Osteoblast (primary cell): Measurements from ENCODE around the gene TMEM94. TPM values are rescaled to one million over a fixed set of nuclear protein-coding genes. Genes with fewer than 3 reads are reported as not detected.

ENCODE experiments used
- DNase-seq: peaks from one replicate; pipeline ENCODE4 v3.0.0; 2011; ENCODE audit warnings: low spot score, mixed read lengths; ENCODE audit not compliant: insufficient read length; ENCODE audit errors: missing footprints
- H2AFZ ChIP-seq: 2 replicates; pipeline ENCODE4 v1.6.0; 2011; ENCODE audit warnings: mild to moderate bottlenecking, low read length
- H3K27ac ChIP-seq: 2 replicates; pipeline ENCODE4 v1.5.1; 2011; ENCODE audit warnings: mild to moderate bottlenecking, low read depth, low read length, moderate library complexity
- H3K27me3 ChIP-seq: 2 replicates; pipeline ENCODE4 v1.6.0; 2012; ENCODE audit warnings: mild to moderate bottlenecking, control low read depth, inconsistent platforms, low read length, moderate library complexity; ENCODE audit not compliant: insufficient read depth
- H3K36me3 ChIP-seq: 2 replicates; pipeline ENCODE4 v1.5.1; 2011; ENCODE audit warnings: mild to moderate bottlenecking, low read length, control low read depth, moderate library complexity; ENCODE audit not compliant: insufficient read depth
- H3K4me1 ChIP-seq: 2 replicates; pipeline ENCODE4 v1.5.1; 2011; ENCODE audit warnings: mild to moderate bottlenecking, low read length, control low read depth, moderate library complexity; ENCODE audit not compliant: insufficient read depth
- H3K4me2 ChIP-seq: 2 replicates; pipeline ENCODE4 v1.6.0; 2011; ENCODE audit warnings: mild to moderate bottlenecking, low read length; ENCODE audit not compliant: insufficient read depth
- H3K4me3 ChIP-seq: fragments of 200-600 bp; sonication (generic); 3 replicates; pipeline ENCODE4 v1.5.1; 2012; ENCODE audit warnings: mild to moderate bottlenecking, low read length, inconsistent platforms; ENCODE audit not compliant: insufficient read depth
- H3K79me2 ChIP-seq: 2 replicates; pipeline ENCODE4 v1.6.0; 2012; ENCODE audit warnings: mild to moderate bottlenecking, low read length, control low read depth, inconsistent platforms; ENCODE audit not compliant: insufficient read depth
- H3K9me3 ChIP-seq: 2 replicates; pipeline ENCODE4 v1.5.1; 2011; ENCODE audit warnings: low read depth, low read length, control low read depth
- H4K20me1 ChIP-seq: 2 replicates; pipeline ENCODE4 v1.6.0; 2012; ENCODE audit warnings: mild to moderate bottlenecking, low read length, control low read depth; ENCODE audit not compliant: insufficient read depth
- small RNA-seq: library from RNA; depleted of rRNA; stranded (forward); fragments of <200 nt; gene quantifications from one replicate; pipeline ENCODE3, GENCODE V24; 2012
- total RNA-seq: library from RNA; depleted of rRNA; stranded (reverse); fragments of >200 nt; gene quantifications from 2 replicates; pipeline ENCODE4 v1.2.3, GENCODE V29; 2012
- TF ChIP-seq, protein P1 (sequence below): IDR thresholded peaks from 2 replicates; pipeline ENCODE4 v1.5.1; 2011; ENCODE audit warnings: mild to moderate bottlenecking, low read depth, low read length, moderate library complexity; ENCODE audit errors: extremely low read depth

The TMEM94 gene
- total RNA-seq, 1 donor, result 38.0 TPM

DNA sequence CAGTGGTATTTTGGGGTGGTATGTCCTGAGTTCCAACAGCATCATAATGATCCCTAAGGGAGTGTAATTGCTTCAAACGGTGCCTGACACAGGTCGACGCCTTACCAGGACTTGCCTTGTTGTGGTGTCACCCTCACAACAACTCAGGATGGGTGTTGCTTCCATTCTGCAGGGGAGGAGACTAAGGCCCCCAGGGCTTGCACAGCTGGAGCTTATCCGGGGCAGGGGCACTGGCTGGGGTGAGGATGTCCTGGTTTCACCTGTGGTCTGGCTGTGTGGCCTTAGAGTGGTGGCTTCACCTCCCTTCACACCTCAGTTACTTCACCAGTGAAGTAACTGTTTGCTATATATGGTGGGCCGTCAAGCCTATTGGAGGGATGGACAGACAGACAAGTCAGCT is 92.4 kb downstream of the TMEM94 start:
- TF ChIP-seq, protein P1, sequence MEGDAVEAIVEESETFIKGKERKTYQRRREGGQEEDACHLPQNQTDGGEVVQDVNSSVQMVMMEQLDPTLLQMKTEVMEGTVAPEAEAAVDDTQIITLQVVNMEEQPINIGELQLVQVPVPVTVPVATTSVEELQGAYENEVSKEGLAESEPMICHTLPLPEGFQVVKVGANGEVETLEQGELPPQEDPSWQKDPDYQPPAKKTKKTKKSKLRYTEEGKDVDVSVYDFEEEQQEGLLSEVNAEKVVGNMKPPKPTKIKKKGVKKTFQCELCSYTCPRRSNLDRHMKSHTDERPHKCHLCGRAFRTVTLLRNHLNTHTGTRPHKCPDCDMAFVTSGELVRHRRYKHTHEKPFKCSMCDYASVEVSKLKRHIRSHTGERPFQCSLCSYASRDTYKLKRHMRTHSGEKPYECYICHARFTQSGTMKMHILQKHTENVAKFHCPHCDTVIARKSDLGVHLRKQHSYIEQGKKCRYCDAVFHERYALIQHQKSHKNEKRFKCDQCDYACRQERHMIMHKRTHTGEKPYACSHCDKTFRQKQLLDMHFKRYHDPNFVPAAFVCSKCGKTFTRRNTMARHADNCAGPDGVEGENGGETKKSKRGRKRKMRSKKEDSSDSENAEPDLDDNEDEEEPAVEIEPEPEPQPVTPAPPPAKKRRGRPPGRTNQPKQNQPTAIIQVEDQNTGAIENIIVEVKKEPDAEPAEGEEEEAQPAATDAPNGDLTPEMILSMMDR, result no peak
- H3K4me2 ChIP-seq, result no peak overlapping the region
- no peaks in the 10 kb centered on the region for H3K79me2 ChIP-seq
- no peak overlapping the region for H3K27ac ChIP-seq
- H2AFZ ChIP-seq, result no peak overlapping the region
- no peaks in the 10 kb centered on the region for H4K20me1 ChIP-seq
- no peaks in the 10 kb centered on the region for H3K36me3 ChIP-seq
- no peaks in the 10 kb centered on the region for H3K4me1 ChIP-seq
- no peak for DNase-seq
- H3K27me3 ChIP-seq, result peaks cover 7% of the 10 kb centered on the region
- no peak overlapping the region for H3K4me3 ChIP-seq
- H3K9me3 ChIP-seq, result no peaks in the 10 kb centered on the region

Small RNAs within 50 kb of the gene (small RNA-seq; reads per million reads assigned to genes)
- gene RF00019 (not detected), gene RNU6-938P (not detected)

Other genes starting within 250 kb of the TMEM94 start
- gene GGA3, start 195.0 kb upstream of the TMEM94 start, total RNA-seq, result 9.0 and 12.1 TPM in 2 replicates
- 43.6 and 45.6 TPM in 2 replicates for gene MRPS7, start 194.8 kb upstream of the TMEM94 start, total RNA-seq
- gene MIF4GD, start 185.4 kb upstream of the TMEM94 start, total RNA-seq, result 8.7 and 9.4 TPM in 2 replicates
- gene SLC25A19, start 167.2 kb upstream of the TMEM94 start, total RNA-seq, result 4.7 and 7.1 TPM in 2 replicates
- 68.8 and 69.0 TPM in 2 replicates for gene GRB2, start 51.0 kb upstream of the TMEM94 start, total RNA-seq
- gene CASKIN2, start 58.9 kb downstream of the TMEM94 start, total RNA-seq, result 8.7 and 10.3 TPM in 2 replicates
- gene TSEN54, start 59.9 kb downstream of the TMEM94 start, total RNA-seq, result 9.7 and 10.9 TPM in 2 replicates
- gene LLGL2, start 69.1 kb downstream of the TMEM94 start, total RNA-seq, result 0.36 and 0.59 TPM in 2 replicates
- 0.88 and 1.4 TPM in 2 replicates for gene MYO15B, start 131.2 kb downstream of the TMEM94 start, total RNA-seq
- gene SMIM5, start 176.8 kb downstream of the TMEM94 start, total RNA-seq, result under 0.01 TPM in 1 of 2 replicates, not detected in the other
- gene RECQL5, start 210.5 kb downstream of the TMEM94 start, total RNA-seq, result 17.7 and 24.5 TPM in 2 replicates
- gene SAP30BP, start 210.7 kb downstream of the TMEM94 start, total RNA-seq, result 48.1 and 60.7 TPM in 2 replicates